Inferior parietal cortex (tissue), 1 donor: Measurements from ENCODE around the gene SLC16A10.
"Not testable (repeated sequence)": the region's sequence is repeated elsewhere in the genome, so short reads cannot be mapped to it uniquely, and the experiment has no call there.

Source experiments
- DNase-seq: peaks from one replicate; pipeline ENCODE4 v3.0.0-alpha.2; 2016; ENCODE audit errors: extremely low spot score

Gene SLC16A10

DNA sequence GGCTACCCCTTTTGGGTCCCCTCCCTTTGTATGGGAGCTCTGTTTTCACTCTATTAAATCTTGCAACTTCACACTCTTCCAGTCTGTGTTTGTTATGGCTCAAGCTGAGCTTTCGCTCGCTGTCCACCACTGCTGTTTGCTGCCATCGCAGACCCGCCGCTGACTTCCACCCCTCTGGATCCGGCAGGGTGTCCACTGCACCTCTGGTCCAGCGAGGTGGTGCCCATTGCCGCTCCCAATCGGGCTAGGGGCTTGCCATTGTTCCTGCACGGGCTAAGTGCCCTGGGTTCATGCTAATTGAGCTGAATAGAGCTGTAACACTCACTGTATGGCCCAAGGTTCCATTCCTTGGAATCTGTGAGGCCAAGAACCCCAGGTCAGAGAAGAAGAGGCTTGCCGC lies 43.7 kb downstream of the SLC16A10 start:
- not testable (repeated sequence) for DNase-seq

DNA sequence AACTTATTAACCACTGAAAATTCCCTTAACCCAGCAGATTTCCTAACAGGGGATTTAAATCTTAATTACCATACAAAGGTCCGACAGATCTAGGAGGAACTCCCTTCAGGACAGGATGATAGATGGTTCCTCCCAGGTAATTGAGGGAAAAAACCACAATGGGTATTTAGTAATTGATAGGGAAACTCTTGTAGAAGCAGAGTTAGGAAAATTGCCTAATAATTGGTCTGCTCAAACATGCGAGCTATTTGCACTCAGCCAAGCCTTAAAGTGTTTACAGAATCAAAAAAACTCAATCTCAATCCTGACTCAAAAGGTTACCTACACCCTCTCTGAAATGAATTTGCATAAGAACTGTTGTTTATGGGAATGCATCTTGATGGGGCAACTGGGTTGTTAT lies 45.4 kb downstream of the SLC16A10 start:
- DNase-seq: not testable (repeated sequence)

DNA sequence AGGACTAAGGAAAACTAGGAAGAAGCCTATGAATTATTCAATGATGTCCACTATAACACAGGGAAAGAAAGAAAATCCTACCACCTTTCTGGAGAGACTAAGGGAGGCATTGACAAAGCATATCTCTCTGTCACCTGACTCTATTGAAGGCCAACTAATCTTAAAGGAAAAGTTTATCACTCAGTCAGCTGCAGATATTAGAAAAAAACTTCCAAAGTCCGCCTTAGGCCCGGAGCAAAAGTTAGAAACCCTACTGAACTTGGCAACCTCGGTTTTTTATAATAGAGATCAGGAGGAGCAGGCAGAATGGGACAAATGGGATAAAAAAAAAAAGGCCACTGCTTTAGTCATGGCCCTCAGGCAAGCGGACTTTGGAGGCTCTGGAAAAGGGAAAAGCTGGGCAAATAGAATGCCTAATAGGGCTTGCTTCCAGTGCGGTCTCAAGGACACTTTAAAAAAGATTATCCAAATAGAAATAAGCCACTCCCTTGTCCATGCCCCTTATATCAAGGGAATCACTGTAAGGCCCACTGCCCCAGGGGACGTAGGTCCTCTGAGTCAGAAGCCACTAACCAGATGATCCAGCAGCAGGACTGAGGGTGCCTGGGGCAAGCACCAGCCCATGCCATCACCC lies 47.0 kb downstream of the SLC16A10 start:
- DNase-seq: not testable (repeated sequence)

DNA sequence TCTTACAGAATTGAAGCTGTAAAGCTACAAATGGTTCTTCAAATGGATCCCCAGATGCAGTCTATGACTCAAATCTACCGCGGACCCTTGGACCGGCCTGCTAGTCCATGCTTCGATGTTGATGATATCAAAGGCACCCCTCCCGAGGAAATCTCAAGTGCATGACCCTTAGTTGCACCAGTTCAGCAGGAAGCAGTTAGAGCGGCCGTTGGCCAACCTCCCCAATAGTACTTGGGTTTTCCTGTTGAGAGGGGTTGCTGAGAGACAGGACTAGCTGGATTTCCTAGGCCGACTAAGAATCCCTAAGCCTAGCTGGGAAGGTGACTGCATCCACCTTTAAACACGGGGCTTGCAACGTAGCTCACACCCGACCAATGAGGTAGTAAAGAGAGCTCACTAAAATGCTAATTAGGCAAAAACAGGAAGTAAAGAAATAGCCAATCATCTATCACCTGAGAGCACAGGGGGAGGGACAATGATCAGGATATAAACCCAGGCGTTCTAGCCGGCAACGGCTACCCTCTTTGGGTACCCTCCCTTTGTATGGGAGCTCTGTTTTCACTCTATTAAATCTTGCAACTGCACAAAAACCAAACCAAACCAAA lies 50.3 kb downstream of the SLC16A10 start:
- not testable (repeated sequence) for DNase-seq

DNA sequence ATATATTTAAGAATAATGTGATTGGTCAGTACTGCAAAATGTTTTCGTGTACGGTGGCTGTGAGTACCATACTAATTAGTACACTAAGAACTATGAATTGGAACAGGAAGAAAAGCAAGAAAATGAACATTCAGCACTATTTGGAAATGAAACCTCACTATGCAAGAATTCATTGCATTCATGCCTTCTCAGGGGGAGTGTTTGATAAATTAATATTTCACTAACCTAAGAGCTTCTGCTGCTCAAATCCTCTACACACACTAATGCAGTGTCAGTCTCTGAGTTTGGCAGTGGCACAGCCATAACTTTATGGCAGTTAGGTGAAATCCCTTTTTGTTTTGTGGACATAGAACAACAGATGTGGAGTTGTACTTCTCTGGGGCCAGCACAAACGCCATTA lies 60.1 kb downstream of the SLC16A10 start:
- no peak for DNase-seq

DNA sequence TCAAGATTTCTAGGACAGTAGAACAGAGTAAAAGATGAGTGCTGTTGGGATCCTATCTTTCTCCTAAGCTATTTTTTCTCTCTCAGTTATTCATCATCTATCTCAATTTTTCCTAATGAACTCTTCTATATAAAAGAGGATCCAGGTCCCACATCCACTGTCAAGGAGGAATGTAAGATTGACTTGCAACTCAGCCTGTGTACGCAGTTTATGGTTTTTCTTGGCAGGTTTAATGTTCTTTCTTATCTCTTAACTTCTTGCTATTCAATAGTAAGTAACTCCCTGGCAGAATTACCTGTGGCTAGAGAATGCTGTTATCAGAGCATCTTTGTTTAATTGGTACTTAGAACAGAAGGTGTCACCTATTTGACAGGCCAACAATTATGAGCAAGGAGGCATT lies 60.8 kb downstream of the SLC16A10 start:
- no peak for DNase-seq

DNA sequence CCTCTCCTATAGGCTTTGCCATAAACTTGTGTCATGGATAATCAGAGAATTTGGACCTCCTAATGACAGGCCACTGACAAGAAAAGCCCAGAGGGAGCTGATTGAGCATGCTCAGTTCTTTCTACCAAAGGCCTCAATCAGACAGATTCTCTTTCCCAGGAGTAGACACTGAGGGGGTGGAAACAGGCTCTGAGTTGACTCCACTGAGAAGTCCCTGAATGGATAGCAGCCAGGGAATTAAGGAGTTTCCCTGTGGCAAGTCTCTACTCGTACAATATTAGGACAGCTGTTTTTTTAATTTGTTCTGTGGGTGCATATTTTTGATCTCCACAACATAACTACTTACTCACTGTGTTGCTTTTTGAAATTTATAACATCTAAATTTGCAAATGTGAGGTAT lies 63.3 kb downstream of the SLC16A10 start:
- no peak for DNase-seq

DNA sequence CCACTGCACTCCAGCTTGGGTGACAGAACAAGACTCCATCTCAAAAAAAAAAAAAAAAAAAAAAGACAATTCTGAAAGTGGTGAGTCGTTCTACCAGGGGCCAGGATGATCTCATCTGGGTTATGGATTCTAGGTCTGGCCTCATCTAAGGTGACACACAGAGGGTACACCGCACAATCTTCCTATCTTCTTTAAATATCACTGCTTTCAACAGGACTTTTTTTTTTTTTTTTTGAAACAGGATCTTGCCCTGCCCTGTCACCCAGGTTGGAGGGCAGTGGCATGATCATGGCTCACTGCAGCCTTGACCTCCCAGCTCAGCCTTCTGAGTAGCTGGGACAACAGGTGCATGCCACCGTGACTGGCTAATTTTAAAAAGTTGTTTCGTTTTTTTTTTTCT lies 67.7 kb downstream of the SLC16A10 start:
- DNase-seq: no peak

DNA sequence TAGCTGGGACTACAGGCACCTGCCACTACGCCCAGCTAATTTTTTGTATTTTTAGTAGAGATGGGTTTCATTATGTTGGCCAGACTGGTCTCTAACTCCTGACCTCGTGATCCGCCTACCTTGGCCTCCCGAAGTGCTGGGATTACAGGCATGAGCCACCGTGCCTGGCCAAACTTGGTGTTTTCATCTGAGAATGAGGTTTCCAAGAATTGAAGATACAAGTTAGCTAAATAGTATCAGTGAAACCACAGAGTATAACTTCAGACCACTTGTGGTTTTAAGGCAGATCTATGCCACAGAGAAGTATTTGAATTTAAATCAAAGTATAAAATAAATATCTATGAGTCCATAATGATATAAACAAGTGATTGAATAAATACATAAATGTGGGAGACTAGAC lies 70.1 kb downstream of the SLC16A10 start:
- no peak for DNase-seq

DNA sequence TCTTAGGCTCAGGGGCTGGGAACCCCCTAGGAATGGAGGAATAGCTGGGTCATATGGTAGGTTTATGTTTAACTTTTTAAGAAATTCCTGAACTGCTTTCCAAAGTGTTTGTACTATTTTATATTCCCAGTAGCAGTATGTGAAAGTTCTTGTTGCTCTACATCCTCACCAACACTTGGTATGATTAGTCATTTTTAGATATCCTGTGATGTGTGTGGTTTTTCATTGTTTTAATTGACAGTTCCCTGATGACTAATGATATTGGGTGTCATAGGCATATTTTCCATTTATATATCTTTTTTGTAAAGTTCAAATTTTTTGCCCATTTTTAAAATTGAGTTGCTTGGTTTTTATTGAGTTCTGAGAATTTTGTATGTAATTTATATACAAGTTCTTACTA lies 72.3 kb downstream of the SLC16A10 start:
- DNase-seq: no peak

DNA sequence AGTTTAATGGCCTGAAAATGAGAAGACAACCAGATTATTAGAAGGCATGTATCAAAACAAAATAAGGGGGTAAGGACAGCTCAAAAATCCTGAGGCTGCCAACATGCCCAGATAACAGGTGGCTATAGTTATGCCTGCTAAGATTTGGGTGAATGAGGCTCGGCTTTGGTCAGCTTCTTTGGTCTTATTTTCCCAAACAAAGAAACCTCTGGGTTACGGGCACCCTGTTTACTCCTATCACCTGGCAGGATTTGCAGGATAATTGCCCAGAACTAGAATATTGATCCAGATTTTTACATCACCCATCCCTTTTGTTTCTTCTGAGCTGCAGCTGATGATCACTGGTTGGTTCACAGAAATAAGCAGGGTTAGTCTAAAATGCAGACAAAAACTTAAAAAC lies 74.3 kb downstream of the SLC16A10 start:
- no peak for DNase-seq

DNA sequence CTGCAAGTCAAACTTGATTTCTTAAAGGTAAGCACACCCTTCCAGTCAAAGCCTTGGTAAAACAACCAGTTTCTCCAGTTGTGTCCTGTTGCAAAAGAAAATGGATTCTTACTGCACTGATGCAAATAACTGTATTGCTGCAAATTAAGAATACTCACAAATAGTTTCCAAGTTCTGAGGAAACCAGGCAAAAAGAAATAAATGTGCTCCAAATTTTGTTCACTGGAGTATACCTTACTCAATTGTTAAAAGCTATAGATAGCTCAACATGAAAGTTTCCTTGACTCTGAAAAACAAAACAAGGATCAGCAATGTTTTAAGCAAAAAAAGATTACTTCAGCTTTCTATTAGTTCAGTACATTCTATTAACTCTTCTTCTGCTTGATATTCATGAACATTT lies 75.2 kb downstream of the SLC16A10 start:
- DNase-seq: no peak

DNA sequence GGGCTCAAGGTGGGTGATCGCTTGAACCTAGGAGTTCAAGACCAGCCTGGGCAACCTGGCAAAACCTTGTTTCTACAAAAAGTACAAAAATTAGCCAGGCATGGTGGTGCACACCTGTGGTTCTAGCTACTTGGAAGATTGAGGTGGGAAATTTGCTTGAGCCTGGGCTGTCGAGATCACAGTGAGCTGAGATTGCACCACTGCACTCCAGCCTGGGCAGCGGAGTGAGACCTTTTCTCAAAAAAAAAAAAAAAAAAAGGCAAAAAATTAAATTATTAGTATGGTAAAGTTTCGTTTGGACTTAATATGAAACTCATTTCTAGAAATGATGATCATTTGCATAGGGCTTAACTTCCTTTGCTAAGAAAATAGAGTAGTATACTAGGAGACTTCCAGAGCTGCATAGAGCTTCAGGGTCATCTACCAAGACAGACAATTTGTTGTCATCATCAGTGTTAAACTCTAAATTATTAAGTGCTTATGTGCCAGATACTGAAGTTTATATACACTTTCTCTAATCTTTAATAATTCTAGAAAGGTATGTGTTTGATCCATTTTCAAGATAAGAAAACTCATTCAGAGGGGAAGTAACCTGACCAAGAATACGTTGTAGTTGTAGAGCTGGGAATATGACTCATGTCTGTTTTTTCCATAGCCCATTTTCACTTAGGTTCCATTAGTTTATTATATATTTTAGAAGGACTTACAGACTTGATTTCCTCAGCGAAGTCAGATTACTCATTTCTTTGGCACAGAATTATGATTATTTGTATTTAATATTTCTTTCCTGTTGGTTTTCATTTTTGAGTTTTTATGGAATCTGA lies 84.5 kb downstream of the SLC16A10 start:
- DNase-seq: no peak

DNA sequence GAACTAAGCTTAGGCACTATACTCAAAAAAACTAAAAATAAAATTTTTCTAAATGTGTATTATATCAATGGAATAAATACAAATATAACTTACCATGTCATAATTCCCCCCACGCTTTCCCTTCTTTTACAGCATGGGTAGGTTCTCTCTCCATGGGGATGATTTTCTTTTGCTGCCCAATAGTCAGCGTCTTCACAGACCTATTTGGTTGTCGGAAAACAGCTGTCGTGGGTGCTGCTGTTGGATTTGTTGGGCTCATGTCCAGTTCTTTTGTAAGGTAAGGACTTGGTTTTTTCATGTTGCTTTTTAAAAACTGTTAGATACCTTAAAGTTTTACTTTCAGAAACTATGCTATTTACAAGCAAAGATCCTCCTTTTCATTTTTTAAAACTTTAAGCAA lies 85.3 kb downstream of the SLC16A10 start:
- no peak for DNase-seq

DNA sequence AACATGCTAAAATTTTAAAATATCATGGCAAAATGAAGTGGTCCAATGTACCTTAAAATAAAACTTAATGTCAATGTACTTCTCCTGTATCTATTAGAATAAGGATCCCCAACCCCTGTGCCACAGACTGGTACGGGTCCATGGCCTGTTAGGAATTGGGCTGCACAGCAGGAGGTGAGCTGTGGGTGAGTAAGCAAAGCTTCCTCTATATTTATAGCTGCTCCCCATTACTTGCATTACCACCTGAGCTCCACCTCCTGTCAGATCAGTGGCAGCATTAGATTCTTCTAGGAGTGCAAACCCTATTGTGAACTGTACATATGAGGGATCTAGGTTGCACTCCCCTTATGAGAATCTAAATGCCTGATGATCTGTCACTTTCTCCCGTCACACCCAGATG lies 86.0 kb downstream of the SLC16A10 start:
- no peak for DNase-seq

DNA sequence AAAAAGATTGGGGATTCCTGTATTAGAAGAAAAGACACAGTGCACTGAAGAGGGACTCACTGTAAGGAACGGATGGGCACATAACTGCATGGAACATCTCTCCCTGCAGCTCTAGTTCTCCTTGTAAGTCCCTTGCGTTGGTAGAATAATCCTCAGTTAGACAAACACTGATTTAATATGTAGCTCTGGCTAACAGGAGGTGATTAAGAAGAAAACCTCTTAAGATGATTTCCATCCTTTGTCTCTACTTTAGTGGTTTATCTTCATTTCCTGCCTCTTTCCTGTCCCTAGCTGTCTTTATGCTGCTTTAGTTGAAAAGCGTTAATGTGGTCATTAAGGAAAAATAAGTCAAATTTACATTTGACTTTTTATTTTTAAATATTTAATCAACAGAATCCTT lies 86.6 kb downstream of the SLC16A10 start:
- no peak for DNase-seq

DNA sequence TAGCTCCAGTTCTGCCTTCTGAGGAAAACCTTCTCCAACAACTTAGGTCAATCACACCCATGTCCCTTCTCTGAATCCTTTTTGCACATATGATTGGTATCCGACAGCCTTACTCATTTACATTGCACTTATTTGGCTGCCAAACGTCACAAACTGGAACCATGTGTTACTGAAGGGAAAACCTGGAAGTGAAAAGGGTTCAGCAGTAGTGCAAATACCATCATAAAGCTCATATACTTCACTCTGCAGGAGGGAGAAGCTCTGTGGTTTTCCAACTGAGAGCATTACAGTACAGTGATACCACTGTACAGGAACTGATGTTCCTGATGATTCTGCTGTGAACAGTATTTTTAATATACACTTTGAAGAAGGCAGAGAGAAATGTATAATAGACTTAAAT lies 87.8 kb downstream of the SLC16A10 start:
- DNase-seq: no peak

DNA sequence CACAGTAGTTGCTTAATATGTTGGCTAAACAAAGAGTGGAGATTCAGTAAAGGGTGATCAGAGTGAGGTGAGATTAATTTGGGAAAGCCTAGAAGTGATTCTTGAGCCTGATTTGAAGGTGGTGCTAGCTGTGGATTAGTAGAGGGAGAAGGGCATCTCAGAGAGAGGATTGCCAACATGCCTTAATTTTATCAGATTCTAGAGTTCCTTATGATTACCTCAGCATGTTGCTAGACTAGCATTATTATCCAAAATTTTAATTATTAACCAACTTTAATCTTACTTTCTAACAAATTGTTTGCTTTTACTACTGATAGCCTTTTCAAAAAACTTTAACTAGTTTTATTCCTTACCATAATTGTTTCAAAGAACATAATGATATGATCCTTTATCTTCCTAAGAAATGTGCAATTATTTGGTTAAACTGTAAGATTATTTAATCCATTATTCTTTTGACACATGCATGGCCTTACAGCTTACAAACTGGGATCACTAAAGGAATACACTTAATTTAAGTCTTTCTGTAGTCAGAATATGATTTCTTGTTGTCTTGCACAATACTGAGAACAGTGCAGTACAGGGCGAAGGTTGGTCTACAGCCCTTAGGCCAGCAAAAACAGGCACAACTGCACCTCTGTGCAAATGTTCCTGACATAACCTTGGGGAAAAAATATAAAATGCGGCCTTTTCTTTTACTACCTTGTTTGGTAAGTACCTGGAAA lies 88.9 kb downstream of the SLC16A10 start:
- no peak for DNase-seq

DNA sequence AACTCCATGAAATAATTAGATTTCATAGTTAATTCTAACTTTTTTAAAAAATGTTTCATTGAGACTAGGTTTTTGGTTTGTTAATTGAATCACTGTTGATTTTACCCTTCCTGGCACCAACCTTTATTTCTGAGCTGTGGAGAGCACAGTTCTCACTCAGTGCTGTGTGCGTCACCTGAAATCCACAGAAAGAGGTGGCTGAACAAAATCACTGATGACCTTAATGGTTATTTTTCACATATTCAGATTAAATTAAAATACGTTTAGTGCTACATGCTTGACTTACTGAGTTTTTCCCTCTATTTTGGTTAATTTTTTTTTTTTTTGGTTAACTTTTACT lies 89.4 kb downstream of the SLC16A10 start:
- no peak for DNase-seq

DNA sequence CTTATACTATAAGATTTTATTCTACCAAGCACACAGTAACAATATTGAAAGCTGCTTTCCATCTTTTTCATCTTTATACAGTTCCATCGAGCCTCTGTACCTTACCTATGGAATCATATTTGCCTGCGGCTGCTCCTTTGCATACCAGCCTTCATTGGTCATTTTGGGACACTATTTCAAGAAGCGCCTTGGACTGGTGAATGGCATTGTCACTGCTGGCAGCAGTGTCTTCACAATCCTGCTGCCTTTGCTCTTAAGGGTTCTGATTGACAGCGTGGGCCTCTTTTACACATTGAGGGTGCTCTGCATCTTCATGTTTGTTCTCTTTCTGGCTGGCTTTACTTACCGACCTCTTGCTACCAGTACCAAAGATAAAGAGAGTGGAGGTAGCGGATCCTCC lies 89.8 kb downstream of the SLC16A10 start:
- DNase-seq: no peak

DNA sequence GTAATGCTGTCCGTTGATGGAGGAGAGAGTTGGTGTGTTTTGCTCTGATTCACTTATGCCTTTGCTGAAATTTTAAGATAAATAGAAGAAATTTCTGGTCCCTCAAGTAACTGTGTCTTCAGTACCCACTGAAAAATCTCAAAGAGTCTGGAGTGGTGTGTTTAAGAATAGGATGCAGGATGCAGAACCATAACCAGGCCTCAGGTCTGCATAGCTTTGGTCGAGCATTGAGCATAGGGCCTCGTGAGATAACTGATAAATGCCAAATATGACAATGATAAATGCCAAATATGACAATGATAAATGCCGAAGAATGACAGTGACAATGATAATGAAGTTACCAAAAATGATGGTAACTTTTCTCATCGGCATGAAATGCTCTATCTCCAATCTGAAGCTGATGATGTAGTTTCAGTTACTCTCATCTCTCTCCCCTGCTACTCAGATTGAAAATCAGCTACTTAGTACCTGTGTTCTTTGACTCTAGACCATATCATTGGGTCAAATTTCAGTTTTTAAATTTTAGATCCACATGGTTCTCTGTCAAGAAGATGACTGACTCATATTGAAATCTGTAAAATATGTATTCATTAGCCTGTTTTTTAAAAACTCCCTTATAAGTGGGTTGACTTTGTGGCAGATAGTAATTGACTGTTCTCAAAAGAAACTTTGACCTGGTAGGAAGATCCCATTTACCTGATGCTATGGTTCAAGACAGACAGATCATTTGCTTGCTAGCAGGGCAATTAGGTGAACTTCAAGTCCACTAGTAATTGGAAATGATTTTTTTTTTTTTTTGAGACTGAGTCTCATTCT lies 96.6 kb downstream of the SLC16A10 start:
- no peak for DNase-seq
